Activated CD8-positive, alpha-beta memory T cell treated with anti-CD3 and anti-CD28 coated beads, Interleukin-2, amount 10 ng/mL, durations not matched to agents 7 days and 5 days (primary cell): ENCODE results near the gene FER. TPM values are rescaled to one million over a fixed set of nuclear protein-coding genes. Genes with fewer than 3 reads are reported as not detected.
"Not testable (repeated sequence)": the region's sequence is repeated elsewhere in the genome, so short reads cannot be mapped to it uniquely, and the experiment has no call there.

ENCODE experiments used
- ATAC-seq: fragments of 150-1000 bp; cut with Tn5 transposase; one replicate; pipeline ENCODE4 v1.10.0; 2021; ENCODE audit warnings: moderate library complexity
- CTCF ChIA-PET: fragments of 350-600 bp; sonication (Branson Sonifier 250); formaldehyde crosslinking; loops from one replicate; lab custom pipeline; 2021; ENCODE audit warnings: antibody characterized with exemption; lab: Charles Lee
- DNase-seq: peaks from one replicate; pipeline ENCODE4 v3.0.0-alpha.2; 2020
- H3K27ac Mint-ChIP-seq: one replicate; pipeline ENCODE4 v1.8.0; 2021; ENCODE audit warnings: mild to moderate bottlenecking, mixed read lengths
- H3K27me3 Mint-ChIP-seq: one replicate; pipeline ENCODE4 v1.8.0; 2021; ENCODE audit warnings: mixed read lengths
- H3K36me3 Mint-ChIP-seq: one replicate; pipeline ENCODE4 v1.8.0; 2021; ENCODE audit warnings: mild to moderate bottlenecking, mixed read lengths
- H3K4me1 Mint-ChIP-seq: one replicate; pipeline ENCODE4 v1.8.0; 2021; ENCODE audit warnings: mixed read lengths
- H3K4me3 Mint-ChIP-seq: one replicate; pipeline ENCODE4 v1.8.0; 2021; ENCODE audit warnings: mild to moderate bottlenecking, moderate library complexity, mixed read lengths
- H3K9me3 Mint-ChIP-seq: one replicate; pipeline ENCODE4 v1.8.0; 2022; ENCODE audit warnings: low read depth, mixed read lengths
- total RNA-seq, 2 experiments: library from RNA; stranded (reverse); gene quantifications; one replicate each; pipeline ENCODE4 v1.2.3, GENCODE V29; 2021

FER gene
- total RNA-seq: 10 to 100 TPM in 1 of 2 experiments, 1 to 10 TPM in 1; 9.0 to 11.7 TPM

DNA sequence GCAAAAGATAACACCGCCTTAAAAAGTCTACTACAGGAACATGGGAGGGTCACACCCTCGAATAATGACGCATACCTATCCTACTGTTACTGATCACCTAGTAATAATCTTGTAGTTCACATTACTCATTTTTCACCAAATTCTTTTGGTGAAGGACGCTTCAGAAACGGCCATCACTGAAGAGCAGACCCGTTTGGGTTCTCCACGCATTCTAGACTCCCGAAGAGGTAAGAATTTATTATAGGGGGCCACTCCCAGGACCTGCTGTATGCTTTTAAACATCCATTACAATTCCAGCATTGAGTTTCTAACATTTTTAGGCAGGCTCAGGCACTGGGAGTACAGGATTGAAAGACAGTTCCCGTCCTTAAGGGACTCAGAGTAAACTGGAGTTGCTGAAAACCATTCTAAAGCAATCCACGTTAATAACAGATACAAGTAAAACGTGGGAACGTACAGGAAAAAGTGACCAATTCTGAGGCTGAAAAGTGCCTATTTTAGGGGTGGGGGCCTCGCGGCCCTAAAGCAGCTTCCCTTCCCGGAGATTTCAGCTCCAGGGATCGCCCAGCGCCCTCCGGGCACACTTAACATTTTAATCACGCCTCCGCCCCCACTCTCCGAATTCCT is at the start of gene FER:
Gene FER, plus strand, starts transcription at position 124 of the 627 bp plus-strand sequence. CDS start 50,286 bp downstream, outside the sequence.
- Mint-ChIP-seq H3K4me1 (peaks cover 19% of the 10 kb centered on the region), H3K9me3 (no peaks in the 10 kb centered on the region), H3K4me3 (peak within 1 kb of the TSS; percentile 84), H3K27ac (peak within 1 kb of the TSS; percentile 91), H3K36me3 (peaks cover 2% of the 10 kb centered on the region), H3K27me3 (peaks cover 10% of the 10 kb centered on the region)
- CTCF ChIA-PET: interaction anchor here (1.3 kb wide), 1 partner anchor 20 kb away, joined by 4 read pairs; no protein-coding TSS in a partner anchor
- DNase-seq: peak; percentile 54
- no peak for ATAC-seq

DNA sequence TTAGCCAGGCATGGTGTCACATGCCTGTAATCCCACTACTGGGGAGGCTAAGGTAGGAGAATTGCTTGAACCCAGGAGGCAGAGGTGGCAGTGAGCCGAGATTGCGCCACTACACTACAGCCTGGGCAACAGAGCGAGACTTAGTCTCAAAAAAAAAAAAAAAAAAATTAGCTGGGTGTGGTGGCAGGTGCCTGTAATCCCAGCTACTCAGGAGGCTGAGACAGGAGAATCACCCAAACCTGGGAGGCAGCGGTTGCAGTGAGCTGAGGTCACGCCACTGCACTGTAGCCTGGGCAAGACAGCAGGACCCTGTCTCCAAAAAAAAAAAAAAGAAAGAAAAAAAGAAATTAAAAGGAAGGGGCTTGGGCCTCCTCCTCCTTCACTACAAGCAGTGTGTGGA is 47.3 kb upstream of the FER start:
- H3K4me1 Mint-ChIP-seq, H3K27ac Mint-ChIP-seq, H3K4me3 Mint-ChIP-seq, H3K36me3 Mint-ChIP-seq, CTCF ChIA-PET, ATAC-seq, H3K9me3 Mint-ChIP-seq, DNase-seq: not testable (repeated sequence)
- H3K27me3 Mint-ChIP-seq: peaks cover 14% of the 10 kb centered on the region

DNA sequence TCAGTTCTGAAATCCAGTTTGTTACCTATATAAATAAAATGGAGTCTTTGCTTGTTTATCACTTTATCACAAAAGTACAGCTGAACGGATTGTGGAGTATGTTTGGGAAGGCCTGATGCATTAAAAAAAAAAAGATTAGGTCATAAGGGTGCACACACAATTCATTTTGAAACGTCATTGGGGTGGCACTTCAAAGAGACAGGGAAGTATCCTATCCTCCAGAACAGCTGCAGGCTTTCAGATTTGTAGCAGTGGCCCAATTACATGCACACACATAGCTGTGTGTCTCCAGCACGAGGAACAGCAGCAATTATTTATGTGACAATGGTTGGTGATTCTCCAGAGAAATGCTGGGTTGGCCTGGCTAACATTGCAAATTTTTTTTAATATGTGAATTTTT is 46.8 kb upstream of the FER start:
- peaks cover 9% of the 10 kb centered on the region for H3K27me3 Mint-ChIP-seq
- H3K4me1 Mint-ChIP-seq: no peaks in the 10 kb centered on the region
- ATAC-seq: no peak
- CTCF ChIA-PET: no interaction called here
- no peak overlapping the region for H3K27ac Mint-ChIP-seq
- no peak for DNase-seq
- no peak overlapping the region for H3K4me3 Mint-ChIP-seq
- H3K36me3 Mint-ChIP-seq: no peaks in the 10 kb centered on the region
- H3K9me3 Mint-ChIP-seq: no peaks in the 10 kb centered on the region

DNA sequence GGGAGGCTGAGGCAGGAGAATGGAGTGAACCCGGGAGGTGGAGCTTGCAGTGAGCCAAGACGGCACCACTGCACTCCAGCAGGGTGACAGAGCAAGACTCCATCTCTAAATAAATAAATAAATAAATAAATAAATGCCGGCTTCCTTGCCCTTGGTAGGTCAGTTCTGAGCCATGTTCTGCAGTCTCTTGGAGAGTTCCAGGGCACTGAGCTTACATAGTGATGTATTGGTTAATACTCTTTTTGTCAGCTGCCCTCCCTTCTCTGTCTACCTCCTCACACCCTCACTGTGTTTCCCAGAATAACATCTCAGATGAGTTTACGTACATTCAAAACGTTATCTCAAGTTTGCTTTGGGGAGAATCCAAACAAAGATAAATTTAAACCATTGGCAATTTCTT is 45.2 kb upstream of the FER start:
- H3K9me3 Mint-ChIP-seq: no peaks in the 10 kb centered on the region
- peaks cover 9% of the 10 kb centered on the region for H3K27me3 Mint-ChIP-seq
- CTCF ChIA-PET: no interaction called here

DNA sequence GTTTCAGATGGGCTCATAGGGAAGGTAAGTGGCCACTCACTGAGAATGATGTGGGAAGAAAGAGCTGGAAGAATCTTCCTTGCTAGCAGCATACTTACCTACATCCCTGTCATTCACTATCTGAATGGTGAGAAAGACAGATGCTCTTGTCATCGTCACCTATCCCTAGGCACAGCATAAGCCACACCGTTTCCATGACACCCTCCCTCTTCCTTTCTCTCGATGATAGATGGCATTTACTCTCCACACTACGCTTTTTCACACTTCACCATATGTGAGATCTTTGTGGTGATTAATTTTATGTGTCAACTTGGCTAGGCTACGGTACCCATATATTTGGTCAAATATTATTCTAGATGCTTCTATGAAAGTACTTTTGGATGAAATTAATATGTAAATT is 44.4 kb upstream of the FER start:
- no peaks in the 10 kb centered on the region for H3K4me1 Mint-ChIP-seq
- ATAC-seq: no peak
- DNase-seq: no peak
- no peak overlapping the region for H3K4me3 Mint-ChIP-seq
- H3K9me3 Mint-ChIP-seq: no peaks in the 10 kb centered on the region
- CTCF ChIA-PET: no interaction called here
- no peaks in the 10 kb centered on the region for H3K36me3 Mint-ChIP-seq
- peaks cover 5% of the 10 kb centered on the region for H3K27me3 Mint-ChIP-seq
- no peak overlapping the region for H3K27ac Mint-ChIP-seq

More for the DNA sequence above, 45.2 kb upstream of the FER start:
- no peak overlapping the region for H3K4me3 Mint-ChIP-seq
- no peaks in the 10 kb centered on the region for H3K4me1 Mint-ChIP-seq
- DNase-seq (no peak), ATAC-seq (no peak)
- H3K27ac Mint-ChIP-seq: no peak overlapping the region
- no peaks in the 10 kb centered on the region for H3K36me3 Mint-ChIP-seq

DNA sequence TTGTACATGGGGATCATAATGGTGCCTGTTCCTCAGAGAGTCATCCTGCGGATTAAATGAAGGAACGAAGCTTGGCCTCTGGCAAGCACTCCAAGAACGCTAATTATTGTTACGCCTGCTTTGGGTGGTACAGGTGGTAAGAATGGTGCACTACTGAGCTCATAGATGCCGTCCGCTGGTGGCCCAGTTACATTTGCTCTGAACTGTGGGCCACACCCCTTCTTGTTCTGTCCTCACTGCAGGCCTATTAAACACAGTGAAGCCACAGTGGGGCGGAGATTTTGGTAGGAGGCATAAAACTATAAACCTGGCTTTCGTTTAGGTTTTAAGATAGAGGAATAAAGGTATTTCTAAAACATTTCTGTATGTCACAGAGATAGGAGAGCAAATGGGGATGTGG is 40.6 kb upstream of the FER start:
- CTCF ChIA-PET: no interaction called here

DNA sequence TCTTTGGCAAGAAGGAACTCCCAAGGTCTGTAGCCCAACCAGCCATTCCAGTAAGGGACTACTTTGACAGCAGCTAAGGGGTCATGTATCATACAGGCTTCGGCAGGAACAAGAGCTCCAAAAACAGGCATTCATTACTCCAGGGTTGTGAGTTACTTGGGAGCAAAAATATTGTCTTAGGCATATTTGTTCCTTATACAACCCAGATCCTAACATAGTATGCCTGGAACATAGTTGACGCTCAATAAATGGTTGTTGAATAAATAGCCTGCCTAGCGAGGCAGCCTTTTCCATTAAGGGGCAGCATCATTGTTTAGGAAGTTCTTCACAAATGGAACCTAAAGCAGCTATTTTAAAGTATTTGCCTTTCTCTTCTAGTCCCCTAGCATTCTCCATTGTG is 35.8 kb upstream of the FER start:
- Mint-ChIP-seq H3K36me3 (no peaks in the 10 kb centered on the region), H3K9me3 (no peaks in the 10 kb centered on the region), H3K27me3 (peaks cover 30% of the 10 kb centered on the region), H3K4me1 (no peaks in the 10 kb centered on the region), H3K27ac (no peak overlapping the region), H3K4me3 (no peak overlapping the region)
- no peak for DNase-seq
- no peak for ATAC-seq
- CTCF ChIA-PET: no interaction called here

More for the DNA sequence above, 40.6 kb upstream of the FER start:
- ATAC-seq (no peak), DNase-seq (no peak)
- no peak overlapping the region for H3K4me3 Mint-ChIP-seq
- H3K4me1 Mint-ChIP-seq: no peaks in the 10 kb centered on the region
- no peaks in the 10 kb centered on the region for H3K36me3 Mint-ChIP-seq
- H3K9me3 Mint-ChIP-seq: no peaks in the 10 kb centered on the region
- H3K27me3 Mint-ChIP-seq: peaks cover 5% of the 10 kb centered on the region
- H3K27ac Mint-ChIP-seq: no peak overlapping the region

DNA sequence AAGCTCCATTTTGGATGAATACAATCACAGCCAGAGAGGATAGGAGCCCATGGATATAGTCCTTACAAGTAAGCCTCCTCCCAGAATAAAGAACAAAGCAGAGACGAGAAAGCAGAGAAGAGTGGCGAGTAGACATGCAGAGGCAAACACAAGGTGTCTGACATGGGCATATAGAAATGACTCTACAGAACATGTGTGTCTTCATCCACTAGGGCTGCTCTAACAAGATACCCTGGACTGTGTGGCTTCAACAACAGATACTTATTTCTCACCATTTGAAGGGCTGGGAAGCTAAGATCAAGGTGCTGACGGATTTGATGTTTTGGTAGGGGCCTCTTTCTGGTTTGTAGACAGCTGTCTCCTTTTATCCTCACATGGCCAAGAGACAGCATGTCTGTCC is 32.3 kb upstream of the FER start:
- Mint-ChIP-seq H3K27ac (no peak overlapping the region), H3K27me3 (peaks cover 34% of the 10 kb centered on the region), H3K36me3 (no peaks in the 10 kb centered on the region), H3K4me1 (peaks cover 4% of the 10 kb centered on the region), H3K9me3 (no peaks in the 10 kb centered on the region), H3K4me3 (no peak overlapping the region)
- ATAC-seq (no peak), DNase-seq (no peak)
- CTCF ChIA-PET: no interaction called here

DNA sequence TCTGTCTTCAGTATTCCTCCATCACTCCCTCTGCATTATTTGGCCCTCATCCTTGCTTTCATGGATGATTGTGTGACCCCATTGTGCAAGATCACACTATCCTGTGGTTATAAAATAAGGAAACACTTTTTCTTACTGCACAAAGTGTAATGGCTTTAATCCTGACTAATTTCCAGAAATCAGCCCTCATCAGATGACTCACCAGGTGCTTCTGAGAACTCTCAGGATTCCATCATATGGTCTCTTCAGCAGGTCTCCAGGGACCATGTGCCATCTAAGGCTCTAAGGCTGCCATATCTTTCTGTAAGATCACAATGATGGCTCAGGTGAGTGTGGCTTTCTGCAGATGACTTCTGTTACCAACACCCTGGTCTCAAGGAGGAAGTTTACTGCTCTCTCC is 27.3 kb upstream of the FER start:
- H3K27me3 Mint-ChIP-seq: peaks cover 14% of the 10 kb centered on the region
- no peak for DNase-seq
- H3K9me3 Mint-ChIP-seq: no peaks in the 10 kb centered on the region
- H3K4me1 Mint-ChIP-seq: peaks cover 7% of the 10 kb centered on the region
- no peak overlapping the region for H3K4me3 Mint-ChIP-seq
- H3K27ac Mint-ChIP-seq: no peak overlapping the region
- peak; percentile 60 for ATAC-seq
- H3K36me3 Mint-ChIP-seq: no peaks in the 10 kb centered on the region
- CTCF ChIA-PET: no interaction called here

DNA sequence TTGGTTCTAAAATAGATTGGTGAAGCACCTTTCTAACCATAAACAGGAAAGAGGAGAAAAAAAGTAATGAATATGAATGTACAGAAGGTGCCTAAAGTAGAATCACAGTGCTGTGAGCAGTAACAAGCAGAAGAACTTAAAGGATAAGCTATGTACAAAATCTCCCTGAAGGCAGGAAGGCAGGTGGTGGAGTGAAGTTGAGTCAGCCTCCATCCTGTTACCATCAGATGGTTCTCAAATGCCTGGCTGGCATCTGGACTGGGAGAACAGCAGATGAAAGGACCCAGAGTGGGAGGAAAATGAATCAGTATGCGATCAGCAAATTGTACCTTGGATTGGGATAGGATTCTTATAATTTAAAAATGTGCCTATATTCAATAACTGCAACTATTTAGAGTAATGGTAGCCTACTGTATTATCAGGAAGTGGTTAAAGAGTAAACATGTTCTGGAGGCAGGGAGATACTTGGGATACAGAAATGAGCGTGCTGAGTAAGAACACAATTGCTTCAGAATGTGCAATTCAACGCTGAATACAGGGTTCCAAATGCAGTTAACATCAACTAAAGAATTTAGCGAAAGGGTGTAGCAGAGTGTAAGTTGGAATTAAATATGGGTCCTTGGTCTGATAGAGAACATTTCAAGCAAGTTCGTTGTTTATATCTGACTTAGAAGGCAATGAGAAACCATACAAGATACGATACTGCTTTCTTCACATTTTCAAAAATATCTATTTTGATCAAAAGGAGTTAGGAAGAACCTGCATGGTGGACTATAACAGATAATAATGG is 21.1 kb upstream of the FER start:
- CTCF ChIA-PET: interaction anchor here (1.2 kb wide), 1 partner anchor 16 kb away, joined by 4 read pairs; no protein-coding TSS in a partner anchor
- peaks cover 44% of the 10 kb centered on the region for H3K27me3 Mint-ChIP-seq
- DNase-seq (no peak), ATAC-seq (no peak)
- peak overlapping the region; percentile 77 for H3K4me3 Mint-ChIP-seq
- H3K27ac Mint-ChIP-seq: no peak overlapping the region
- H3K36me3 Mint-ChIP-seq: peaks cover 1% of the 10 kb centered on the region
- no peaks in the 10 kb centered on the region for H3K9me3 Mint-ChIP-seq
- peaks cover 24% of the 10 kb centered on the region for H3K4me1 Mint-ChIP-seq

DNA sequence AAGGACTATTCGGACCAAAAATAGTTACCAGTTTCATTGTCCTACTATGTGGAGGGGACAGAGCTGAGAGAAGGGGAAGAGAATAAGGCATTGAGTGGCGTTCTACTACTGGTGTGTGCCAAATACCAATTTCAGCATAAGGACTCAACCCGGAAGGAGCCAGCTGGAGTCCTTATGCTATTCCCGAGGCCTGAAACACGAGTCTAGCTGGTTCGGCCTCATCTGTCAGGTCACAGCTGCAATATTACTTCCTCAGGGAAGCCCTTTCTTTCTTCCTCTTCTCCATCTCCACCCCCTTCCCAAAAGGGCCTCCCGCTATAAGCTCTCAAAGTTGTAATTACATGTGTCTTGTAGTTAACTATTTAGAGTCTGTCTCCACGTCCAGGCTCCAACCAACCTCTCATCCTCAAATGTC is 20.5 kb upstream of the FER start:
- CTCF ChIA-PET: interaction anchor here (0.6 to 1.6 kb wide), 6 partner anchors 15 to 855 kb away, joined by 3 to 4 read pairs (median 4); partner anchors contain the start of genes FER and PJA2
- peaks cover 1% of the 10 kb centered on the region for H3K36me3 Mint-ChIP-seq
- H3K27ac Mint-ChIP-seq: no peak overlapping the region
- H3K27me3 Mint-ChIP-seq: peaks cover 44% of the 10 kb centered on the region
- ATAC-seq: no peak
- DNase-seq: no peak
- peaks cover 24% of the 10 kb centered on the region for H3K4me1 Mint-ChIP-seq
- no peaks in the 10 kb centered on the region for H3K9me3 Mint-ChIP-seq
- peak overlapping the region; percentile 77 for H3K4me3 Mint-ChIP-seq

DNA sequence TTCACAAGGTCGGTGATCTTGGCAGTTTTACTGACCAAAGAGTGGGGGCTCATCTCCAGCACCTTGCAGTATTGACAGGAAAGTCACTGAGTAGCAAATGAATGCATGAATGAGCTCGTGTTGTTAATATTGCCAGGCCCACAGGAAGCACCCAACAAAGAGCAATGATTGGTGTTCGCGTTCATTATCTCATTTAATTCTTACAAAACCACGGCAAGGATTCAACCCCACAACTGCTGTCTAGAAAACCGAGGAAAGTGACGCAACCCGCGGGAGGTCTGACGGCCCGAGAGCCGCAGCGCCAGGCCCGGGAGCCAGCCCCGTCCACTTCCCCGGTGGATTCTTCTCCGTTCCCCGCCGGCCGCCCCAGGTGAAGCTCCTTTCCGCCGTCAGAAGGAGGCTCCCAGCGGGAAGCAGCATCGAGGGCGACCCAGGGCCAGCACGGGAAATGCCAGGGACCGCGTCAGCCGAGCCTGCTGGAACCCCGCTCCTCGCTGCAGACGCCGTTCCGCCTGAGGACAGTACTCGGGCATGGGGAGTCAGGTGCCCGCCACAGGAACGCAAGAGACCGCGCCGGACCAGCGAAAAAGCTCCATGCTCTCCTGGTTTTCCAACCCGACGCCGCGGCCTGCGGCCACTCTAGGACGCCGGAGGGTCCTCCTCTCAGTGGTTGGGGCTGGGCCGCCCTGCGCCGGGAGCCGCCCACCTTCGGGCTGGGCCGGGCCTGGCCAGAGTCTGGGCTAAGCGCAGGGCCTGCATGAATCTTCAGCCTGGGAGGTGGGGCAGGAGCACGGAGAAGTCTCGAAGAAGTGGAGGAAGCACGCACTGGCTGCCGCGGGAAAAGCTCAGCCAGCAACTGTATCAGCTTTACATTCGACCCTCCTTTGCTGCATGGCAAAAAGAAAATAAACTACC is 19.8 kb upstream of the FER start:
- peak overlapping the region; percentile 54 for H3K27ac Mint-ChIP-seq
- peak overlapping the region; percentile 77 for H3K4me3 Mint-ChIP-seq
- no peaks in the 10 kb centered on the region for H3K9me3 Mint-ChIP-seq
- DNase-seq (peak; percentile 53), ATAC-seq (peak; percentile 93)
- peaks cover 1% of the 10 kb centered on the region for H3K36me3 Mint-ChIP-seq
- peaks cover 24% of the 10 kb centered on the region for H3K4me1 Mint-ChIP-seq
- peaks cover 46% of the 10 kb centered on the region for H3K27me3 Mint-ChIP-seq
- CTCF ChIA-PET: interaction anchor here (0.6 to 1.6 kb wide), 8 partner anchors 13 to 856 kb away, joined by 3 to 4 read pairs (median 4); partner anchors contain the start of genes FER and PJA2
